Osteoblast (primary cell): Measurements from ENCODE around the gene STAMBPL1. TPM values are rescaled to one million over a fixed set of nuclear protein-coding genes. Genes with fewer than 3 reads are reported as not detected.

Source experiments
- DNase-seq: peaks from one replicate; pipeline ENCODE4 v3.0.0; 2011; ENCODE audit warnings: low spot score, mixed read lengths; ENCODE audit not compliant: insufficient read length; ENCODE audit errors: missing footprints
- H2AFZ ChIP-seq: 2 replicates; pipeline ENCODE4 v1.6.0; 2011; ENCODE audit warnings: mild to moderate bottlenecking, low read length
- H3K27ac ChIP-seq: 2 replicates; pipeline ENCODE4 v1.5.1; 2011; ENCODE audit warnings: mild to moderate bottlenecking, low read depth, low read length, moderate library complexity
- H3K27me3 ChIP-seq: 2 replicates; pipeline ENCODE4 v1.6.0; 2012; ENCODE audit warnings: mild to moderate bottlenecking, control low read depth, inconsistent platforms, low read length, moderate library complexity; ENCODE audit not compliant: insufficient read depth
- H3K36me3 ChIP-seq: 2 replicates; pipeline ENCODE4 v1.5.1; 2011; ENCODE audit warnings: mild to moderate bottlenecking, low read length, control low read depth, moderate library complexity; ENCODE audit not compliant: insufficient read depth
- H3K4me1 ChIP-seq: 2 replicates; pipeline ENCODE4 v1.5.1; 2011; ENCODE audit warnings: mild to moderate bottlenecking, low read length, control low read depth, moderate library complexity; ENCODE audit not compliant: insufficient read depth
- H3K4me2 ChIP-seq: 2 replicates; pipeline ENCODE4 v1.6.0; 2011; ENCODE audit warnings: mild to moderate bottlenecking, low read length; ENCODE audit not compliant: insufficient read depth
- H3K4me3 ChIP-seq: fragments of 200-600 bp; sonication (generic); 3 replicates; pipeline ENCODE4 v1.5.1; 2012; ENCODE audit warnings: mild to moderate bottlenecking, low read length, inconsistent platforms; ENCODE audit not compliant: insufficient read depth
- H3K79me2 ChIP-seq: 2 replicates; pipeline ENCODE4 v1.6.0; 2012; ENCODE audit warnings: mild to moderate bottlenecking, low read length, control low read depth, inconsistent platforms; ENCODE audit not compliant: insufficient read depth
- H3K9me3 ChIP-seq: 2 replicates; pipeline ENCODE4 v1.5.1; 2011; ENCODE audit warnings: low read depth, low read length, control low read depth
- H4K20me1 ChIP-seq: 2 replicates; pipeline ENCODE4 v1.6.0; 2012; ENCODE audit warnings: mild to moderate bottlenecking, low read length, control low read depth; ENCODE audit not compliant: insufficient read depth
- CTCF ChIP-seq: IDR thresholded peaks from 2 replicates; pipeline ENCODE4 v1.5.1; 2011; ENCODE audit warnings: mild to moderate bottlenecking, low read depth, low read length, moderate library complexity; ENCODE audit errors: extremely low read depth
- total RNA-seq: library from RNA; depleted of rRNA; stranded (reverse); fragments of >200 nt; gene quantifications from 2 replicates; pipeline ENCODE4 v1.2.3, GENCODE V29; 2012

STAMBPL1 gene
- total RNA-seq, 1 donor: 11.6 TPM

DNA sequence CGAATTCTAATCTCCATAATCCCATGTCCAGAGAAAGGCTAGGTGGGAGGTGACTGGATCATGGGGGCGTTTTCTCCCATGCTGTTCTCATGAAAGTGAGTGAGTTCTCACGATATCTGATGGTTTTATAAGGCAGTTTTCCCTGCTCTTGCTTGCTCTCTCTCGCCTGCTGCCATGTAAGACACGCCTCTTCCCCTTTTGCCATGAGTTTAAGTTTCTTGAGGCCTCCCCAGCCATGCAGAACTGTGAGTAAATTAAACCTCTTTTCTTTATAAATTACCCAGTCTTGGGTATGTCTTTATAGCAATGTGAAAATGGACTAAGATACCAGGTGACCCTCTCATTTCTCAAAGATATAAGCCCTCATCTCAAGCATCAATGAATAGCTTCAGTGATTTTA, 73.6 kb downstream of the STAMBPL1 start:
- H2AFZ ChIP-seq: no peak overlapping the region
- H3K27ac ChIP-seq: no peak overlapping the region
- DNase-seq: no peak
- no peak for TF ChIP-seq CTCF
- H3K36me3 ChIP-seq: peaks cover 3% of the 10 kb centered on the region
- H3K4me1 ChIP-seq: peaks cover 38% of the 10 kb centered on the region
- H3K27me3 ChIP-seq: no peaks in the 10 kb centered on the region
- H3K4me2 ChIP-seq: no peak overlapping the region
- no peaks in the 10 kb centered on the region for H3K9me3 ChIP-seq
- H3K4me3 ChIP-seq: no peak overlapping the region
- no peaks in the 10 kb centered on the region for H4K20me1 ChIP-seq
- H3K79me2 ChIP-seq: peaks cover 24% of the 10 kb centered on the region

DNA sequence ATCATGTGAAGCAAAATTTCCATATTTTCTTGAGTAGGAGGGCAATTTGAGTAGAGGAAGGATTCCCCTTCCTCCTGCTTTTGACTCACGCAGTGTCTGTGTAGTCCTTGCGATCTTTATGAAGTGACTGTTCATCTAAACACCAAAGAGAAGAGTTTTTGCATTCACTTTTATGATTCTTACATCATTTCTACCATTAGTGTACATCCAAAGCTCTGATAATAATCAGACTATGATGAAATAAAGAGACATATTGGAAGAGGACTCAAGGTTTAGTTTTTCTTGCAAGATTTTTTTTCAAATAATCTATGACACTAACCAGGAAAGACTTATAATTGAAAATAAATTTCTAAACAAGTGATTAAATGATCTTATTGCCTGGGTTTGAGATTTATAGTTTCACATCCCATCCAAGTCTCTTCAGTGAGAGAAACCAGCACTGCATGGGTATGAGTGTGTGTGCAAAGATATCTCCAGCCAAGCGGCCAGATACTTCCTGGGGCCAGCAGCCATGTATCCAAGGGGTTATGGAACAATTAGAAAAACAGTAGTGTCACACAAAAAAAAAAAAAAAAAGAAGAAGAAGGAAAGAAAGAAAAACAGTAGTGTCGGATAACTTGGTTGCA, 74.5 kb downstream of the STAMBPL1 start:
- no peaks in the 10 kb centered on the region for H3K27me3 ChIP-seq
- H3K4me2 ChIP-seq: no peak overlapping the region
- no peaks in the 10 kb centered on the region for H3K9me3 ChIP-seq
- no peak for TF ChIP-seq CTCF
- H3K79me2 ChIP-seq: peaks cover 15% of the 10 kb centered on the region
- no peak overlapping the region for H2AFZ ChIP-seq
- no peak overlapping the region for H3K4me3 ChIP-seq
- no peaks in the 10 kb centered on the region for H4K20me1 ChIP-seq
- no peak for DNase-seq
- H3K27ac ChIP-seq: no peak overlapping the region
- no peaks in the 10 kb centered on the region for H3K36me3 ChIP-seq
- peaks cover 38% of the 10 kb centered on the region for H3K4me1 ChIP-seq

- Histone ChIP-seq H3K4me3 (no peak overlapping the region), H3K79me2 (no peaks in the 10 kb centered on the region), H3K9me3 (no peaks in the 10 kb centered on the region), H2AFZ (no peak overlapping the region), H3K4me1 (peaks cover 16% of the 10 kb centered on the region), H3K27me3 (no peaks in the 10 kb centered on the region), H4K20me1 (no peaks in the 10 kb centered on the region), H3K27ac (no peak overlapping the region), H3K4me2 (no peak overlapping the region), H3K36me3 (no peaks in the 10 kb centered on the region)
- DNase-seq: no peak
- no peak for TF ChIP-seq CTCF
These were observed 77.3 kb downstream of the STAMBPL1 start for GRCh38 chr10:88957381-88957780.

DNA sequence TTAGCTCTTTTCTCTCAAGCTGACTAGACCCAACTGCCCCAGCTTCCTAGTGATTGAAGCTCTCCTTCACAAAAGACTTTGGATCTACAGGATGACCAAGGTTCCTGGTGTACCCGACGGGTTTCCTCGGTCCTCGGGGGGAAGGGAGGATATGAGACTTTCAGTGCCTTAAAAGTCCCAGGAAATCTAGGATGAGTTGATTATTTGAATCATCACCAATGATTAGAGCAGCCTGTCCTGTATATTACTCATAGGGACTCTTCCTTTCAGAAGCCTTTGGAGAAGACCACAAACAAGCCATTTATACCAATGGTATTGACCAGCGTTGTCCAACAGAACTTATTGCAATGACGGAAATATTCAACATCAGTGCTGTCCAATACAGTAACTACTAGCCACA, 78.7 kb downstream of the STAMBPL1 start:
- no peak overlapping the region for H3K4me3 ChIP-seq
- peak overlapping the region; percentile 3 for H3K27ac ChIP-seq
- no peaks in the 10 kb centered on the region for H4K20me1 ChIP-seq
- H3K4me1 ChIP-seq: peaks cover 2% of the 10 kb centered on the region
- no peaks in the 10 kb centered on the region for H3K27me3 ChIP-seq
- no peaks in the 10 kb centered on the region for H3K36me3 ChIP-seq
- no peak for DNase-seq
- TF ChIP-seq CTCF: no peak
- H3K4me2 ChIP-seq: no peak overlapping the region
- no peak overlapping the region for H2AFZ ChIP-seq
- H3K9me3 ChIP-seq: no peaks in the 10 kb centered on the region
- H3K79me2 ChIP-seq: no peaks in the 10 kb centered on the region
